T-helper 2 cell treated with Interferon-gamma antibody and Interleukin-4, amounts not matched to agents 100 ng/mL and 5 ng/mL, for 36 hours (primary cell): Measurements from ENCODE around the gene CXCL10. TPM values are rescaled to one million over a fixed set of nuclear protein-coding genes. Genes with fewer than 3 reads are reported as not detected.
"Not testable (repeated sequence)": the region's sequence is repeated elsewhere in the genome, so short reads cannot be mapped to it uniquely, and the experiment has no call there.

Source experiments
- intact Hi-C: fragments of 100-400 bp; cut with micrococcal nuclease; formaldehyde crosslinking; loops from one replicate; pipeline ENCODE4 v1.15.1; 2023
- total RNA-seq: library from RNA; stranded (reverse); gene quantifications from 2 replicates; pipeline ENCODE4 v1.2.3, GENCODE V29; 2022

CXCL10 gene
- 0.77 and 1.4 TPM in 2 replicates for total RNA-seq

DNA sequence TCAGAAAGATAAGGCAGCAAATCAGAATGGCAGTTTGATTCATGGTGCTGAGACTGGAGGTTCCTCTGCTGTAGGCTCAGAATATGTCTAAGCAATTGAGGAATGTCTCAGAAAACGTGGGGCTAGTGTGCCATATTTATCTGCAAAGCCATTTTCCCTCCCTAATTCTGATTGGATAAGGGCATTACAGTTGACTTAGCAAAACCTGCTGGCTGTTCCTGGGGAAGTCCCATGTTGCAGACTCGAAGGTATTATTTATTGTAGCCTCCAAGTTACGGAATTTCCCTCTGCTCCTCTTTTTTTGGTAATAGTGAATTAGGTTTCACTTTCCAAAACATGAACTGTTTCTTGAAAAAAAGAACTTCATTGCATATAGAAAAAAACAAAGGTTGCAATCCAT, at the start of gene CXCL10:
CXCL10 (minus strand) TSS at position 109 of the 400 bp plus-strand sequence; CDS start at position 43, 66 bp downstream.
- intact Hi-C loops: no loop called here

DNA sequence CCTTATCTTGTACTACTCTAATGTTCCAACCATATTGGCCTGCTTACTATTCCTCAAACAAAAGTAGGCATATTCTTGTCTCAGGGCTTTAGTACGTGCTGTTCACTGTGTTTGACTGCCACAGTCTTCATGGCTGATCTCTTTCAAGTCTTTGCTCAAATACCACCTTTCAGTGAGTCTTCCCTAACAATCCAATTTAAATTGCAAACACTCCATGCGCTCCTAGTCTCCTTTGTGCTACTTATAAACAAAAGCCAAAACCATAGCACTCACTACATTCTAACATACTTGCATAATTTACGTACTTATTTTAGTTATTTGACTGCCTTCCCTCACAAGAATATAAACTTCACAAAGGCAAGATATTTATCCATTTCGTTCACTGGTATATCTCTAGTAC, 49.5 kb upstream of the CXCL10 start:
- intact Hi-C loops: no loop called here

DNA sequence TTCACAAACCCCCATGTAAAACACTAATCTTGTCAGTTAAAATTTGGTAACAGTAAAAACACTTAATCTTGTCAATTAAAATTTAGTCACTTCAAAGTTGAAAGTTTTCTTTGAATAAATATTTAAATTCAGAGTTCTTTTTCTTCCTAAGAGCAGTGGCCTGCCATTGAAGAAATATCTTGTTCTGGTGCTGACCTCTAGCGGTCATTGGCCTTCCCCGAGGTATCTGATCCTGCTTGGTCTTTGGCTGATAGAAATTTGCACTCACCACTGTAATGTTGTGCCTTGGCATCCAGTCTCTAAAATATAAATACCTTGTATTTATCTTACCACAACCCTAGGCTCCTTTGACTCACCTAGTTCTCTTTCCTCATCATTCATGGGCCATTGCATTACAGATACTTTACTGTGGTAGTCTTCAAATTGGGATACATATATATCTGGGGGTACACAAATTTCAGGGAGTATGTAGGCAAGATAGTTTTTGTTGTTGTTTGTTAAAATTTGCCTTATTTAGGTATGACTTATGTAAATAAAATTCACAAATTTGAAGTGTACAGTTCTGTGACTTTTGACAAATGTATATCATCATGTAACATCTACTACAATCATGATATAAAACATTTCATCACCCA, 44.5 kb upstream of the CXCL10 start:
- intact Hi-C loops: loop anchor here (1.0 kb wide), 3 partner anchors 72 to 172 kb away; no protein-coding TSS in a partner anchor

DNA sequence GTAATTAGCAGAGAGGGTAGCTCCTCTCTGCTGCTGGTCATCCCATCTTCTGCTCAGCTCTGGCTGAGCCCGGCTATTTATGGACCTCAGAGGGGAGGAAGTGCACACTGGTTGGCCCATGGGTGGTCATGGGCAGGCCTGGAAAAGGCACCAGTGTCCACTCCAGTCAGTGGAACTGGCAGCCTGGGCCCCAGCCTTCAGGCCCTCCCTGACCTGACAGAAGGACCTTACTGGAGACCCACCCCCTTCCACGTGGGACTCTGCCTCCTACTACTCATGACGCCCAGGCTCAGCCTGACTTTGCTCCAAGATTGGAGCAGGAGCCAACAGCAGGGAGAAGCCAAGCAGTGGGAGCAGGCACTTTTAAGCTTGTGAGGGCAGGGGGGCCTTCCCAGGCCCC, 43.2 kb upstream of the CXCL10 start:
- intact Hi-C loops: no loop called here

DNA sequence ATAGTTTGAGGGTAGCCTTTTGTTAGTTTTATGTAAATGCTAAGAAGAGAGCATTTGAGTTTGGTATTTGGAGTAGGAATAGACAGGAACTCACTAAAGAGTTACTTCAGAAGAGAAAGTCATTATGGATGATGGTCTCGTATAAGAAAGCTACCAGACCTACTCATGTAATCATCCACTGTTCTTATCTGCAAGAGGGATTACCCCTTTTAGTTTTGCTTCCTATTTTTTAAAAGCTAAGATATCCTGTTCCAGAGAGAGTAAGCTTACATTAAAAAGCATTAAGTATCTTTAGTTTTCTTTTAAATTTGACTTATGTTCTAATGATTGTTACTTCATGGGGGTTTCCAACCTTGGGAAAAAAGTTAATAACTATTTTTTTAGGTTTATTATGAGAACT, 38.7 kb upstream of the CXCL10 start:
- intact Hi-C loops: no loop called here

DNA sequence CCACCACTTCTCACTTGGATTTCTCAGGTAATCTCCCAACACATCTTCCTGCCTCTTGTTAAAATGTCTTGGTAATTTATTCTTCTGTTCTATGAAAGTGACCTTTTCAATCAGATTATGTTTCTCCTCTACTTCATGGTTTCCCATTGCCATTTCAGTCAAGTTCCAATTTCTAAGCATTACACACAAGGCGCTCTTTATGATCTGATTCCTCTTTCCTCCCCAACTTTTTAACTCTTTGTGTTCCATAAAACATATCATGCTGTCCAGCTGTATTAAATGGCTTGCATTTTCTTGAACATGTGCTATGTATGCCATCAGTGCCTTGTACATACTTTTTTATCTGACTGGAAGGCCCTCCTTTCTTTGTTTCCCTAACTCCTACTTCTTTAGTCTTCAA, 38.1 kb upstream of the CXCL10 start:
- intact Hi-C loops: no loop called here

DNA sequence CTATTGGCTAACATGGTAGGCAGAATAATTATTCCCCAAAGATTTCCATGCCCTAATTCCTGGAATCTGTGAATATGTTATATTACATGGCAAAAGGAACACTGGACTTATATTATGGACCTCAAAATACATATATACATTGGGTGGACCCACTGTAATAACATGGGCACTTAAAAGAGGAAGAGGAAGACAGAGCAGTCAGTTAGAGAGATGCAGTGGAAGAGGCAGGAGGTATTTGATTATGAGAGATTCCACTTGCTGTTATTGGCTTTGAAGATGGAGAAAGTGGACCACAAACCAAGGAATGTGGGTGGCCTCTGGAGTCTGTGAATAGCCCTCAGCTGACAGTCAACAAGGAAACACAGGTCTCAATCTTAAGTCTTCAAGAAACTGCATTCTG, 37.2 kb upstream of the CXCL10 start:
- intact Hi-C loops: no loop called here

DNA sequence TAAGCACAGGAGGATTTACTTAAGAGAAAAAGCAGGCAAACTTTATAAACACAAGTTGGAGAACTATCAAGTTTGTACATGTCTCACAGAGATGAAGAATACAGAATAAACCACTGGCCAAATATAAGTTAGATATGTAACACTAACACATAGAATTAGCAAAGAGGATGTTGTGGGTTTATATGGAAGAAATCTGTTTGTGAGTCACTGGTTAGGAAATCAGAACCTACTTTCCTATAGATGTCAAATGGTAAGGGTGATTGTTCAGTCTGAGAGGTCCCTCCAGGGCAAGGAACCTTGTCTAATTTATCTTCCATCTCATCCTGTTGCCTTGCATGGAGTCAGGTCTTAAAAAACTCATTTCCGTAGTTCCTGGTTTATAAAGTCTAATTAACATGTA, 36.5 kb upstream of the CXCL10 start:
- intact Hi-C loops: loop anchor here (1.0 to 10.0 kb wide), 2 partner anchors 35 to 925 kb away; no protein-coding TSS in a partner anchor

DNA sequence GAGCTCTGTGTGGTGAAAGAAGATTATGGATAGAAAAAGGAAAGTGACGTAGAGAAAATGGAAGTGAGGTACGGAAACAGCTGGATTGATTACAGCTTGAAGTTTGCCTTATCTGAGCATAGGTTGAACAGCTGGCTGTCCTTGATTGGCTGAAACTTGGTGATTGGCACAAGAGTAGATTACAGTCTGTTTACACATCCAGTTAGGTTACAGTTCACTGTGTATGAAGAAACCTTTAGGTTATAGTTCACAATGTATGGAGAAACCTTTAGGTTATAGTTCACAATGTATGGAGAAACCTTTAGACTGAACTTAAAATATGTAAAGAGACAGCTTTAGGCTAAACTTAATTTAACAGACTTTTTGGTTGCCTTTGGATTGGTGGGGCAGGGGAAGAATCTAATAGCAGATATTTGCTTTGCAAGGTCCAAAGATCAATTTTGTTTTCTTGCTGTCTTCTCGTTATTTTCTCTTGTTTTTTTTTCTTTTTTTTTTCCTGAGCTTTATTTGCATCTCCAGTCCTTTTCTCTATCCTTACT, 35.7 kb upstream of the CXCL10 start:
- intact Hi-C loops: loop anchor here (1.0 to 10.0 kb wide), 2 partner anchors 35 to 926 kb away; no protein-coding TSS in a partner anchor

DNA sequence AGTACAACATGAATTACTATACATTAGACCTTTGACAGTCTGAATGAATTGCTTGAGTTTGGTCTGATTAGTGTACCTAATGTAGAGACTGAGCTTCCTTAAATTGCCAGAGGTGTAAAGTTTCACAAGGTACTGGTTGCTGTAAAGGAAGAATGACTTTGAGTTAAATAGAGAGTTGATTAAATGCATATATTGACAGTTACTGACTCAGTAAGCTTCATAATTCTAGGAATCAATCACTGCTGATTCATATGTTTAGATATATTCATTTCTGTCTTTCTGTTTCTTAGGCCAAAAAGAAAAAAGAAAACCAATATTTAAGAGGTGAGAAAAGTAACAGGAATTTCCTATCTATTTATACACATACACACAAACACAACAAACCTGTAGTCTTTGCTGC, 35.0 kb upstream of the CXCL10 start:
- intact Hi-C loops: loop anchor here (10.0 kb wide), 1 partner anchor 926 kb away; no protein-coding TSS in a partner anchor

DNA sequence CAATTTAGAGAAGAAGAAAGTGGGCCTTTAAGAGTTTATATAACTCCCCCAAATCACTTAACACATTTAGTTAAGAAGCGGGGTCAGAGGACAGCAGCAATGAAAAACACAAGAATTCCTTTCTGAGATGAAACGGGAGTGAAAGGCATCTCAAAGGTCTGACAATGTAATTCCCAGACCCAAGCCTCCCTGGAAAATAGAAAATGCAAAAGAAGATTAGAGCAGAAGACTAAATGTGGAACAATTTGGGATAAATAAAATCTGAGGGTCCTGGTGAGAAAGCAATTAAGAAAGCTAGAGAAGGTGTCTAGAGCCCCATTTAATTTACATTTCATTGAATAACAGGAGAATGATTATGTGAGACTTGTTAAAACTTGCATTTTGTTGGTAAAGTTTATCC, 32.1 kb upstream of the CXCL10 start:
- intact Hi-C loops: loop anchor here (2.0 to 10.0 kb wide), 2 partner anchors 27 to 929 kb away; no protein-coding TSS in a partner anchor

DNA sequence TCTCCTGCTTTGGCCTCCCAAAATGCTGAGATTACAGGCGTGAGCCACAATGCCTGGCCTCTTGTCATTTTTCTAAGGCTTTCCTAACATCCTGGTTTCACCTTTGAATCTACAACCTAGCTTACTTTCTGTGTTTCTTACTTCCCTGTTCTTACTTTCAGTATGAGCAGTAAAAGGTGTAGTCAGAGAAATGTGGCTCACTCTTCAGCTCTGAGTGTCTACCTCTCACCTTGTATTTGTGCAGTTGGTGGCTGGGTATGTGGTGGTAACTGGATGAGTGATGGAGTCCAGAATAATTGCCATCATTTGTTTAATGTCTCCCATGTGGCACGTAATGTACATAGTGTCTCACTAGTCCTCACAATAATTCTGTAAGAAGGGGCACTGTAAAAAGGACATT, 31.7 kb upstream of the CXCL10 start:
- intact Hi-C loops: loop anchor here (2.0 to 10.0 kb wide), 2 partner anchors 26 to 930 kb away; no protein-coding TSS in a partner anchor

DNA sequence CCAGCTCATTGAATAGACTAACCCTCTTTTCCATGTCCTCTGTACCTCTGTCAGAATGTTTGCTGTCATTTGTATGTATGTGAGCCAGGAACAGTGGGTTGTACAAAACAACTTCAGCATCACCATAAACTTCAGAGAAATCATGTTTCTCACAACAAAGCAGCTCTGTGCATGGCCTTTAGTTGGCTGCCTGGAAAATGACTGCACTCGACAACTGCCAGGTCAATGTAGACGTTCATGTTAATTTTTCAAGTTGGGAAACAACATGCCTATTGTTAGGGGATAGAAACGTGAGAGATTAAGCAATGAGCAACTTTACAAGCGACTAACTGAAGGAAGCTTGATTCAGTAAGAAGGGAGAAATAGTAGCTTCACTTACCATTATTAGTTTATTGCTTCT, 30.4 kb upstream of the CXCL10 start:
- intact Hi-C loops: loop anchor here (2.0 to 10.0 kb wide), 2 partner anchors 25 to 931 kb away; no protein-coding TSS in a partner anchor

DNA sequence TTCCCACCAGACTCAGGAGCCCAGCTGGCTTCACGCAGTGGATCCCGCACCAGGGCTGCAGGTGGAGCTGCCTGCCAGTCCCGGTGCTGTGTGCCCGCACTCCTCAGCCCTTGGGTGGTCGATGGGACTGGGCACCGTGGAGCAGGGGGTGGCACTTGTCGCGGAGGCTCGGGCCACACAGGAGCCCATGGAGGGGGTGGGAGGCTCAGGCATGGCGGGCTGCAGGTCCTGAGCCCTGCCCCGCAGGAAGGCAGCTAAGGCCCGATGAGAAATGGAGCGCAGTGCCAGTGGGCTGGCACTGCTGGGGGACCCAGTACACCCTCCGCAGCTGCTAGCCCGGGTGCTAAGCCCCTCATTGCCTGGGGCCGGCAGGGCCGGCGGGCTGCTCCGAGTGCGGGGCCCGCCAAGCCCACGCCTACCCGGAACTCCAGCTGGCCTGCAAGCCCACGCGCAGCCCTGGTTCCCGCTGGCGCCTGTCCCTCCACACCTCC, 27.3 kb upstream of the CXCL10 start:
- intact Hi-C loops: loop anchor here (10.0 kb wide), 1 partner anchor 934 kb away; no protein-coding TSS in a partner anchor

DNA sequence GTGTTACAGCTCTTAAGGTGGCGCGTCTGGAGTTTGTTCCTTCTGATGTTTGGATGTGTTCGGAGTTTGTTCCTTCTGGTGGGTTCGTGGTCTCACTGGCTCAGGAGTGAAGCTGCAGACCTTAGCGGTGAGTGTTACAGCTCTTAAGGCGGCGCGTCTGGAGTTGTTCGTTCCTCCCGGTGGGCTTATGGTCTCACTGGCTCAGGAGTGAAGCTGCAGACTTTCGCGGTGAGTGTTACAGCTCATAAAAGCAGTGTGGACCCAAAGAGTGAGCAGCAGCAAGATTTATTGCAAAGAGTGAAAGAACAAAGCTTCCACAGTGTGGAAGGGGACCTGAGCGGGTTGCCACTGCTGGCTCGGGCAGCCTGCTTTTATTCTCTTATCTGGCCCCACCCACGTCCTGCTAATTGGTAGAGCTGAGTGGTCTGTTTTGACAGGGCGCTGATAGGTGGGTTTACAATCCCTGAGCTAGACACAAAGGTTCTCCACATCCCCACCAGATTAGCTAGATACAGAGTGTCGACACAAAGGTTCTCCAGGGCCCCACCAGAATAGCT, 26.6 kb upstream of the CXCL10 start:
- intact Hi-C loops: loop anchor here (10.0 kb wide), 1 partner anchor 935 kb away; no protein-coding TSS in a partner anchor

DNA sequence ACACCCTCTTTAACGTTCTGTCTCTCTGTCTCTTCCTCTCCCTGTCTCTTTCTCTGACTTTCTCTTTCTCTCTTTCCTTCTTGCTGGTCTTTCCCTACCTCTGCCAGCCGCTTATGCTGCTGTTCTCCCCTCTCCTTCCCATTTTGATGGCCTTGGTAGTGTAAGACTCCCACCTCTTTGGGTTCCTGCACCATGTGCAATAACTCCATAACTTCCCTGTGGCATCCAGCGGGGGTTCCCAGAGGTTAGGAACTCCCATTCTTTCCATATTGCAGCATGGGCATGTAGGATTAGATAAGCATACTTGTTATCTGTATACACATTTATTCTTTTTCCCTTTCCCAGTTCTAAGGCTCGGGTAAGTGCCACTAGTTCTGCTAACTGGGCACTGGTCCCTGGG, 21.4 kb upstream of the CXCL10 start:
- intact Hi-C loops: not testable (repeated sequence)

DNA sequence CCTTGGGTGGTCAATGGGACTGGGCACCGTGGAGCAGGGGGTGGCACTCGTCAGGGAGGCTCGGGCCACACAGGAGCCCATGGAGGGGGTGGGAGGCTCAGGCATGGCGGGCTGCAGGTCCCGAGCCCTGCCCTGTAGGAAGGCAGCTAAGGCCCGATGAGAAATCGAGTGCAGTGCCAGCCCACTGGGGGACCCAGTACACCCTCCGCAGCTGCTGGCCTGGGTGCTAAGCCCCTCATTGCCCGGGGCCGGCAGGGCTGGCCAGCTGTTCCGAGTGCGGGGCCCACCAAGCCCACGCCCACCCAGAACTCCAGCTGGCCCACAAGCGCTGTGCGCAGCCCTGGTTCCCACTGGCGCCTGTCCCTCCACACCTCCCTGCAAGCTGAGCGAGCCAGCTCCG, 20.0 kb upstream of the CXCL10 start:
- intact Hi-C loops: not testable (repeated sequence)

DNA sequence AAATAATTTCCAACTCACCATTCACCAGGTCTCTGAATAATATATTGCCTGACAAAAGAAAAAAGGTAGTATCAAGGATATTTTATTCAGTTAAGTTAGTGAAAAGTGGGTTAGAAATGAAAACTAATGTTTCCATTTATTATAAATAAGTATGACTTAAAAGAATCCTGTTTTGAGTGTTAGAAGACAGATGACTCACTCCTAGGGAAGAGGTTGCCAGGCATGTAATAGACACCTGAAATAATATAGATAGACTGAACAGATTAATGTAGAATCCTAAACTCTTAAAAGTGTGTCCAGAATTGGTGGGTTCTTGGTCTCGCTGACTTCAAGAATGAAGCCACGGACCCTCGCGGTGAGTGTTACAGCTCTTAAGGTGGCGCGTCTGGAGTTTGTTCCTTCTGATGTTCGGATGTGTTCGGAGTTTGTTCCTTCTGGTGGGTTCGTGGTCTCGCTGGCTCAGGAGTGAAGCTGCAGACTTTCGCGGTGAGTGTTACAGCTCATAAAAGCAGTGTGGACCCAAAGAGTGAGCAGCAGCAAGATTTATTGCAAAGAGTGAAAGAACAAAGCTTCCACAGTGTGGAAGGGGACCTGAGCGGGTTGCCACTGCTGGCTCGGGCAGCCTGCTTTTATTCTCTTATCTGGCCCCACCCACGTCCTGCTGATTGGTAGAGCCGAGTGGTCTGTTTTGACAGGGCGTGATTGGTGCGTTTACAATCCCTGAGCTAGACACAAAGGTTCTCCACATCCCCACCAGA, 19.1 kb upstream of the CXCL10 start:
- intact Hi-C loops: not testable (repeated sequence)

DNA sequence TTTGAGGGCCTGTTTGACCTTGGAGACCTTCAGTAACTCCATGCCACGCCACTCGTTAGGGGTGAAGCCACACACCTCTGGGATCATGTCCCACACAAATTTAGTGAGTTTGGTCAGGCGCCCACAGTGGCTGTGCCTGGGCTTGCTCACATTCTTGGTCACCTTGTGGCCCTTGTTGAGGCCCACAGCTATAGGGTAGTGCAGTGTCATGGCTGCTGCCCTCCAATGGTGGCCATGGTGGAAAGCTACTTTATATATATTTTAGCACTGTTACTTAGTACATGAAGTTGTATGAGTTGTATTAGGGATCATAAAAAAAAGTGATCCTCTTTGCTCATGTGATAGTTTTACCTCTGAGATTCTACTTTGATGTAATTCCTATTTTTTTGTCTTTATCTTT, 13.6 kb upstream of the CXCL10 start:
- intact Hi-C loops: no loop called here

DNA sequence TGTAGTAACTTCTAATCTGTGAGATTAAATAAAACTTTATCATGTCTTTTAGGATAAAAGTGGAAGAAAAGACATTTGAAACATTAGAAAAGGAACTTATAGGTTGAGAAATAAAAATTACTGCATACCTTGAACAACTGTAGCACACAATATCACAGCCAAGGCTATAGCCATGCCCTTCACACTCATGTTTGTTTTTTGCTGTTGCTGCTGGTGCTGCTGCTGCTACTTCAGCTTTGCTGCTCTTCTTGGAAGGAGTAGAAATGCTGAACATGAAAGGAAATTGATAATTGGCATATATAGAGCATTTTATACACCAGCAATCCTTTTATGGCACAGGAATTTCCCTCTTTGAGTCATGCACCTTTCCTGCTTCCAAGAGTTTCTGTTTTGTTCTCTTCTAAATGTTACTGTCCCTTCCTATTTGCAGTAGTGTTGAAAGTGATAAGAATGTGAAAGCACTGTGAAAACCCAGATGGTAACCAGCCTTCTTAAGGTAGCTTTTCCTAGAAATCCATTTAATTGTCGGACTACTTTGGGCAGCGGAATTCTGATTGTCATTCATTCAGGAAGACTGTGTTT, 12.6 kb upstream of the CXCL10 start, which contains the start of gene CXCL11:
CXCL11 (minus strand) TSS at position 272 of the 582 bp plus-strand sequence; CDS start at position 189, 83 bp downstream.
- intact Hi-C loops: no loop called here

DNA sequence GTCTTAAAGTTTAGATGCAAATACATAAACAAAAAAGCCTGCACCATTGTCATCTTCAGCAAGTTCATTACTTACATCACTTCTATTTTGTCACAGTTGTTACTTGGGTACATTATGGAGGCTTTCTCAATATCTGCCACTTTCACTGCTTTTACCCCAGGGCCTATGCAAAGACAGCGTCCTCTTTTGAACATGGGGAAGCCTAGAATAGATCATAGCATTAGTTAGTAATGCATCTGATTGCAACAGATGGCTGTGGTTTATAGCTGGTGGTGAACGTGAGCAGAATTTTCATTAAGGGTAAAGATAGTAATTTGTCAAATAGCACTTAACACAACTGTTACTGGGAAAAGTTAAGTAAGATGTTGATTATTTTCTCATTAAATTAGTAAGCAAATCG, 11.8 kb upstream of the CXCL10 start:
- intact Hi-C loops: no loop called here
